ENCODE results near the gene CDCA4.

GRCh38 chr14:105064721-105065143 lies 43.8 kb upstream of the CDCA4 start:
- TF ChIP-seq CTCF (IDR thresholded peaks at IDR 0.05; ENCODE audit: low read depth, low read length) (no peak), EZH2phosphoT487 (IDR thresholded peaks at IDR 0.05; ENCODE audit: low read depth) (no peak)

Measured in OCI-LY3 (cell line).